Central memory CD8-positive, alpha-beta T cell (primary cell): ENCODE results near the gene ARHGAP6.

Source experiments
- ATAC-seq: fragments of 150-1000 bp; cut with Tn5 transposase; replicated peaks from 2 replicates; pipeline ENCODE4 v1.10.0; 2022; ENCODE audit warnings: mild to moderate bottlenecking, moderate FRiP score, moderate number of reproducible peaks; ENCODE audit not compliant: poor library complexity, severe bottlenecking; ENCODE audit errors: extremely low read depth
- DNase-seq, 2 donors: peaks; one replicate each; pipeline ENCODE4 v3.0.0; 2021; ENCODE audit warnings: low spot score in 2 of 2
- H3K27ac Mint-ChIP-seq: one replicate; pipeline ENCODE4 v1.8.0; 2022; ENCODE audit warnings: low read depth, mild to moderate bottlenecking, moderate library complexity, mixed read lengths
- H3K27me3 Mint-ChIP-seq: one replicate; pipeline ENCODE4 v1.8.0; 2022; ENCODE audit warnings: mixed read lengths
- H3K36me3 Mint-ChIP-seq: one replicate; pipeline ENCODE4 v1.8.0; 2022; ENCODE audit warnings: mild to moderate bottlenecking, moderate library complexity, mixed read lengths; ENCODE audit not compliant: insufficient read depth
- H3K4me1 Mint-ChIP-seq: one replicate; pipeline ENCODE4 v1.8.0; 2022; ENCODE audit warnings: mixed read lengths
- H3K4me3 Mint-ChIP-seq: one replicate; pipeline ENCODE4 v1.8.0; 2022; ENCODE audit warnings: mild to moderate bottlenecking, moderate library complexity, mixed read lengths
- H3K9me3 Mint-ChIP-seq: one replicate; pipeline ENCODE4 v1.8.0; 2022; ENCODE audit warnings: mixed read lengths

ARHGAP6 gene, protein sequence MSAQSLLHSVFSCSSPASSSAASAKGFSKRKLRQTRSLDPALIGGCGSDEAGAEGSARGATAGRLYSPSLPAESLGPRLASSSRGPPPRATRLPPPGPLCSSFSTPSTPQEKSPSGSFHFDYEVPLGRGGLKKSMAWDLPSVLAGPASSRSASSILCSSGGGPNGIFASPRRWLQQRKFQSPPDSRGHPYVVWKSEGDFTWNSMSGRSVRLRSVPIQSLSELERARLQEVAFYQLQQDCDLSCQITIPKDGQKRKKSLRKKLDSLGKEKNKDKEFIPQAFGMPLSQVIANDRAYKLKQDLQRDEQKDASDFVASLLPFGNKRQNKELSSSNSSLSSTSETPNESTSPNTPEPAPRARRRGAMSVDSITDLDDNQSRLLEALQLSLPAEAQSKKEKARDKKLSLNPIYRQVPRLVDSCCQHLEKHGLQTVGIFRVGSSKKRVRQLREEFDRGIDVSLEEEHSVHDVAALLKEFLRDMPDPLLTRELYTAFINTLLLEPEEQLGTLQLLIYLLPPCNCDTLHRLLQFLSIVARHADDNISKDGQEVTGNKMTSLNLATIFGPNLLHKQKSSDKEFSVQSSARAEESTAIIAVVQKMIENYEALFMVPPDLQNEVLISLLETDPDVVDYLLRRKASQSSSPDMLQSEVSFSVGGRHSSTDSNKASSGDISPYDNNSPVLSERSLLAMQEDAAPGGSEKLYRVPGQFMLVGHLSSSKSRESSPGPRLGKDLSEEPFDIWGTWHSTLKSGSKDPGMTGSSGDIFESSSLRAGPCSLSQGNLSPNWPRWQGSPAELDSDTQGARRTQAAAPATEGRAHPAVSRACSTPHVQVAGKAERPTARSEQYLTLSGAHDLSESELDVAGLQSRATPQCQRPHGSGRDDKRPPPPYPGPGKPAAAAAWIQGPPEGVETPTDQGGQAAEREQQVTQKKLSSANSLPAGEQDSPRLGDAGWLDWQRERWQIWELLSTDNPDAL (N-terminal part only)

DNA sequence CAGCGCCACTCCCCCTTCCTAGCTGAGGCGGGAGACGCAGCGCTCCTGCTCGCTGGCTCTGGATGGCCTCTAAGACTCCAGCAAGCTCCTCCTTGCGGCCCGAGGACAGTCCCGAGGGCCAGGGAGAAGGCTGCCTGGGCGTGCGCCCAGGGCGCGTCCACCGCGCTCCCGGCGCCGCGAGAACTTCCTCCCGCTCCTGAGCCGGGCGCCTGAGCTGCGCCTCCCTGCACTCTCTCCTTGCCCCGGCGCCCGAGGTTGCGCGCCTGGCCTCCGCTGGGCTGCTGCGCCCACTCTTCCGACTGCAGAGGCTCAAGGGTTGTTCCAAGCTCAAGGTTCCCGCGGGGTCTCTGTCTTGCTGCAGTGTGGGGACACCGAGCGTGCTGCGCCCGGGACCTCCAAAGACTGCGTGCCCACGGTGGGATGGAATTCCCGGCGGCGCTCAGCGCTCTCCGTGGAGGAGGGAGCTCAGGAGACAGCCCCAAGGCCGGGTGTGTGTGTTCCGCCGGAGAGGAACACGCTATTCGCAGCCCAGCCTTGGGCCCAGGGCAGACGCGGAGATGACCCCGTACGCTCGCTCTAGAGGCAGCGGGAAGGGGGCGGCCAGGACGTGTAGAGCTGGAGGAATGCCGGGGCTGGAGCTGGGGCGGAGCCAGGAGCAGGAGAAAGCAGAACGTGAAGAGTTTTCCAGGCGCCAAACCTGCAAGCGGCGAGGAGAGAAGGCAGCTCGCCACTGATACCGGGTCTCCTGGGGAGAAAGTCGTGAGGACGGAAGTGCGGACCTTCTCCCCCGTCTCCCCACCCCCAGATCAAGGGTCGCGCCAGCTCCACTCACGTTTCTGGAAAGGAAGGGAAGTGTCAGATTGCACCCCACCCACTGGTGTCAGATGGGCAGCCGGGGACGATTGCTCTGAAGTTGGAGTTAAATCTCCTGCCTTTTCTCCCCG is at the start of gene ARHGAP6:
Gene ARHGAP6 (minus strand): TSS at position 753 of the 944 bp plus-strand sequence. CDS start 1,092 bp downstream, outside the sequence.
- H3K4me3 Mint-ChIP-seq: no peak within 1 kb of the TSS
- H3K36me3 Mint-ChIP-seq: no peaks in the 10 kb centered on the region
- no peaks in the 10 kb centered on the region for H3K9me3 Mint-ChIP-seq
- ATAC-seq (no peak), DNase-seq (no peak)
- no peaks in the 10 kb centered on the region for H3K4me1 Mint-ChIP-seq
- no peak within 1 kb of the TSS for H3K27ac Mint-ChIP-seq
- H3K27me3 Mint-ChIP-seq: peaks cover 66% of the 10 kb centered on the region

DNA sequence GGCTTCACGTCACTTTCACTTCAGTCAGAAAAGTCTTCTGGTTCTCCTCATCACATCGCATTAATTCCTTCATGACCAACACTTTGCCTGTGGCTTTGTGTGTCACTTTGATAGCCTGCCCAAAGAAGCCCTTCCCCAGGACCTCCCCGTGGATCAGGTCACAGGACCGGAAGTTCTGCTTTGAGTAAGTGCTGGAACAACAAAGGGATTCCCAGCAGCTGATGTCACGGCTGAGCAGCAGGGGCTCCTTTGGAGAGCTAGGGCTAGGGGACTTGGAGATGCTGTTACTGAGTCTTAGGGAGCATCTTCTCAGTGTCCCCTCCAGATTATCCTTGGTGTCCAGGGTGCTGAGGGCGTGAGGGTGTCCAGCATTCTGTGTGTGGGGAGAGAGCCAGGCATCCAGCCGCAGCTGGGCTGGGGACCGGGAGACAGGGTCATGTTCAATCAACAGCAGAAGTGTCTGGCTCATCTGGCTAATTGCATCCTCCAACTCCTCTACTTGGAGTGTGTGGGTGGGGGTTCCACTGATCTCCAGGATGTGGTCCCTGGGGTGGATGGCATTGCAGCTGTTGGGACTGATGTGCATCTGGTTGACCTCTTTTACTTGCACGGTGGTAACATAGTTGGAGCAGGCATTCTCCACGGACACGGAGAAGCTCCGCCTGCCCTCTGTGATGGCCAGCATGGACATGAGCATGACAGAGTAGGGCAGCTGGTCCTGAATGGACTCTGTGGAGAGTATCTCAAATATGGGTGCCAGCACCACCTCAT is 39.2 kb upstream of the ARHGAP6 start:
- H3K27me3 Mint-ChIP-seq: peaks cover 15% of the 10 kb centered on the region
- no peak overlapping the region for H3K27ac Mint-ChIP-seq
- DNase-seq: no peak
- H3K36me3 Mint-ChIP-seq: no peaks in the 10 kb centered on the region
- no peak overlapping the region for H3K4me3 Mint-ChIP-seq
- H3K4me1 Mint-ChIP-seq: no peaks in the 10 kb centered on the region
- H3K9me3 Mint-ChIP-seq: no peaks in the 10 kb centered on the region
- no peak for ATAC-seq

DNA sequence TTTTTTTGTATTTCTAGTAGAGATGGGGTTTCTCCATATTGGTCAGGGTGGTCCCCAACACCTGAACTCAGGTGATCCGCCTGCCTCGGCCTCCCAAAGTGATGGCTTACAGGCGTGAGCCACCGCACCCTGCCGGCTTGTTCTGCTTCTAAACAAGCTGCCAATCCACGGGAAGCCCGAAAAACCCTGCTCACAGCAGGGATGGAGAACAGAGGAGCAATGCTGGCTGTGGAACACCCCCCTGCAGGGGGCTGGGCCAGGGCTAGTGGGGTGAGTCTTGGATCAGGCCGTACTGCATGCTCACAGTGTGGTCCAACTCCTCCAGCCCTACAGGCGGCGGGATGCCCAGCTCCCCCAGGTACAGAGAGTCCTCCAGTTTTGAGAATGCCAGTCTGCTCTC is 38.1 kb upstream of the ARHGAP6 start:
- no peaks in the 10 kb centered on the region for H3K36me3 Mint-ChIP-seq
- no peaks in the 10 kb centered on the region for H3K9me3 Mint-ChIP-seq
- peaks cover 15% of the 10 kb centered on the region for H3K27me3 Mint-ChIP-seq
- H3K4me3 Mint-ChIP-seq: no peak overlapping the region
- DNase-seq: no peak
- ATAC-seq: no peak
- H3K4me1 Mint-ChIP-seq: no peaks in the 10 kb centered on the region
- no peak overlapping the region for H3K27ac Mint-ChIP-seq

DNA sequence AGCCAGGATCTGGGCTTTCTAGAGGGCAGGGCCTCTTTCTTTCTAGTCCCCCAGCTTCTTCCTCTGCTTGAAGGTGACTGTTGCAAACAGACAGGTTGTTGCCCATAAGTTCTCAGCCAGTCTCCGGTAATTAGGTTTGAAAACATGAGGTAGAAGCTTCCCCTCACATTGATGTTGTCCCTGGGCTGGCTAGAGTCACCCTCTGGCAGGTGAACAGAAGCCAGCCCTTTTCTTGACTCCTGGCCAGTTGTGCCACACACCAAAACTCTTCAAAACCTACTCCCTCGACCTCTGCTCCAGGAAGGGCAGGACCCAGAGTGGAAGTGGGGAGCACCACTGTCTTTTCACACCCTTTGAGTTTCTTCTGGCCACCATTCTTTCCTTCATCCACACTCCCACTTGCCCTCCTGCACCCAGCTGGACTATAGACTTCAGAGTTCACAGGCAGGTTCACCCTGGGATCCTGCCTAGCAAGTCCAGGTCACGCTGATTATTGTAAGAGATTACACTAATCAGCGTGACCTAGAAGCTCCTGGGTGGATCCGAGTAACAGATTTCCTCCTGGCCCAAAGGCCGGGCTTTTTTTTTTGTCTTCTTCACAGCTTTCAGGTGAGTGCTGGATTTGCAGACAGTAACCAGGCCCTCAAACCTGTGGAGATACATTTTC is 37.4 kb upstream of the ARHGAP6 start:
- Mint-ChIP-seq H3K27me3 (peaks cover 15% of the 10 kb centered on the region), H3K9me3 (no peaks in the 10 kb centered on the region), H3K36me3 (no peaks in the 10 kb centered on the region), H3K4me3 (no peak overlapping the region), H3K4me1 (no peaks in the 10 kb centered on the region), H3K27ac (no peak overlapping the region)
- DNase-seq (no peak), ATAC-seq (no peak)

DNA sequence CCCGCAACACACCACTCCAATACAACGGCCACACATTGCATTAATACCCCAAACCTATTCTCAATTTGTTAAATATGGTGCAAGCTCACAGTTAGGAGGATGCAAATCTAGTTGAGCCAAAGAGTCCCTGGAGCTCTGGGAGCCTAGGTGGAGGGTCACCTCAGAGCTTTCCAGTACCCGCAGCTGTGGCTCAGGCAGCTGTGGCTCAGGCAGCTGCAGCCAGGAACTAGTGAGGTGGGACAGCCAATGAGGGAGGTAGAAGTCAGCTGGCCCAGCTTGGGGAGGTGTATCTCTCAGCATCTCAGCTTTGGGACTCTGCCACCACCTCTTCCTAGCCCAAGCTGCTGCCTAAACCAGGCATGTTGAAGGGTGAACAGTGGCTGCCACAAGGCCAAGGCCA is 36.7 kb upstream of the ARHGAP6 start:
- H3K36me3 Mint-ChIP-seq: no peaks in the 10 kb centered on the region
- no peaks in the 10 kb centered on the region for H3K4me1 Mint-ChIP-seq
- H3K9me3 Mint-ChIP-seq: no peaks in the 10 kb centered on the region
- DNase-seq (no peak), ATAC-seq (no peak)
- H3K4me3 Mint-ChIP-seq: no peak overlapping the region
- H3K27me3 Mint-ChIP-seq: peaks cover 15% of the 10 kb centered on the region
- H3K27ac Mint-ChIP-seq: no peak overlapping the region

DNA sequence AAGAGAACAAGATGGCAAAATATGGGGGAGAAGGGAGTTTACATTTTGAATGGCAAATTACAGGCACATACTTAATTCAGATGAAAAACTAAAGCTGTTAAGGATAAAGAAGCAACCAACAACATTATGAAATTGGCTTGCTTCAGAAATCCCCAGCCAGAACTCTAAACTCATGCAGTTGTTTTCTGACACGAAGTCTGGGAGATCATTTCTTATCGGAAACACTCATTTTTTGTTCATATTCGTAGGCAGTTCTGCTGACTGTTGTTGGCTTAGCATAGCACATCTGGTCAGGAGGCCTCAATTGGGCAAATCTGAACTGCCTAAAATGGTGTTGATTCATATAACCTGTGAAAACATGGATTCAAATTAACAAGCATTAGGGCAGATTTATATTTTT is 33.0 kb upstream of the ARHGAP6 start:
- Mint-ChIP-seq H3K4me1 (no peaks in the 10 kb centered on the region), H3K4me3 (no peak overlapping the region), H3K9me3 (no peaks in the 10 kb centered on the region), H3K27ac (no peak overlapping the region), H3K27me3 (peaks cover 10% of the 10 kb centered on the region), H3K36me3 (no peaks in the 10 kb centered on the region)
- DNase-seq: no peak
- ATAC-seq: no peak

DNA sequence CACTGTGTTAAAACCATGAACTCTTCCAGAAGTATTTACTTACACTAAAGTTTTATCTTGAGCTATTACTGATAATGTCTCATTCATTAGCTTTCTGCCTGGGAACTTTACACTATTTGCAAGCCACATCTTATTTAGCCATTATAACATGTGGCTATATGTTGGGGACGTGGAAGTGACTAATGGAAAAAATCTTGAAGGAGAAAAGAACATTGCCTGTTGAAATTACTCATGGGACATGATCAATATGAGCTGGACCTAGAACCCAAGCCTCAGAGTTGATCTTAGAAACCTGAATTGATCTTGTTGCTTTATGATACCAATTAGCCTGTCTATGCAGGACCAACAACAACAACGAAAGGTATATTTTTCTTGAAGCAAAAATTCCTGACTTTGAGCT is 22.5 kb upstream of the ARHGAP6 start:
- H3K4me3 Mint-ChIP-seq: no peak overlapping the region
- H3K27ac Mint-ChIP-seq: no peak overlapping the region
- H3K4me1 Mint-ChIP-seq: no peaks in the 10 kb centered on the region
- ATAC-seq (no peak), DNase-seq (no peak)
- H3K36me3 Mint-ChIP-seq: no peaks in the 10 kb centered on the region
- H3K9me3 Mint-ChIP-seq: no peaks in the 10 kb centered on the region
- peaks cover 30% of the 10 kb centered on the region for H3K27me3 Mint-ChIP-seq

DNA sequence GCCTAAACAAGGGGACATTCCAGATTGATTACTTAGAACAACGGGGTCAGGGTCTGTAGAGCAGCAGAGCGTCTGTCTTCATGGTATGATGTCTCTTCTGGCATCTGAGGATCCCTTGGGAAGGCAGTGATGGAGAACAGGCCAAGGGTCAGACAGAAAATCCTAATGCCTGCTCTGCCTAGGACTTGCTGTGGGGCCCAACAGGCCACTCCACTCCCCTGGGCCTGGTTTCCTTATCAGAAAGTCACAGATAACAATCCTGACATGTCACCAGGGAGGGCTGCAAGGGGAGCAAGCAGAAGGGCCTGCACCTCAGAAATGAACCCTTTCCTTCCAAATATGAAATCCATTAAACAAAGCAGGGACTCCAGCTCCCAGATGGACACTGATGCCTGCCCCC is 21.4 kb upstream of the ARHGAP6 start:
- Mint-ChIP-seq H3K27ac (no peak overlapping the region), H3K4me1 (no peaks in the 10 kb centered on the region), H3K36me3 (no peaks in the 10 kb centered on the region), H3K4me3 (no peak overlapping the region), H3K9me3 (no peaks in the 10 kb centered on the region), H3K27me3 (peaks cover 19% of the 10 kb centered on the region)
- ATAC-seq (no peak), DNase-seq (no peak)

DNA sequence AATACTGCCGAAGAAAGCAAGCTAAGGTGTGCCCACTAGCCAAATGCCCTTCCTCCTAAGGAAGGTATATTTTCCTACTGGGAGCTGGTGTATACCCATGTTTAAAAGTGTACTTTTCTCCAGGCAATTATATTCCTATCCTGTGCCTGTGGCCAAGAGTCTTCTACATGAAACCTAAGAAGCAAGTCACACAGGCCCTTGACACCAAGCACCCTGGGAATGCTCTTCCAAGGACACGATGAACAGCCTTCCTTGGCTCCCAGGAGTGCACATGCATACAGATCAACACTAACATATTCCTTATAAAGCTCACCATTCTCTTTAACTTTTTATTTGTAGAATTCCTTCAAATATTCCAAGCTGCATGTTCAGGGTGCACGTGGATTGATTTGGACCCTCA is 17.3 kb upstream of the ARHGAP6 start:
- Mint-ChIP-seq H3K27ac (no peak overlapping the region), H3K4me1 (no peaks in the 10 kb centered on the region), H3K4me3 (no peak overlapping the region), H3K27me3 (no peaks in the 10 kb centered on the region), H3K9me3 (no peaks in the 10 kb centered on the region), H3K36me3 (no peaks in the 10 kb centered on the region)
- no peak for ATAC-seq
- no peak for DNase-seq

DNA sequence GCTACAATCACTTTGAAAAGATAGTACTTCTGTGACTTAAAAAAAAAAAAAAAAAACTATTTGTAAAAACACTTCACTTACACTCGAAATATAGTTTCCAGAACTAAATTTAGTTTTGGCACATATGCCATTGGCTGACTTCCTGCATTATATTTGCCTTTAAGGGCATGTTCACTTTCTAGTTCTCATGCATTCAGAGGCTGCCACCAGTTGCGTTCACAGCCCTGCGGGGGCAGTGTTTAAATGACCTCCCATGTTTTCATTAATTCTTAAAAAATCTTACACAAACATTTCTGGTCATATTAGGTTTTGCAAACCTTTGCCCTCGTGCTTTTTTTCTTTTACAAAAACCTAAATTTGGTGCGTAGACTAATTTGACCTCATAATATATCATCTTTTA is 12.4 kb upstream of the ARHGAP6 start:
- H3K36me3 Mint-ChIP-seq: no peaks in the 10 kb centered on the region
- H3K4me3 Mint-ChIP-seq: no peak overlapping the region
- no peaks in the 10 kb centered on the region for H3K27me3 Mint-ChIP-seq
- no peak for DNase-seq
- ATAC-seq: no peak
- H3K9me3 Mint-ChIP-seq: no peaks in the 10 kb centered on the region
- H3K27ac Mint-ChIP-seq: no peak overlapping the region
- H3K4me1 Mint-ChIP-seq: no peaks in the 10 kb centered on the region

DNA sequence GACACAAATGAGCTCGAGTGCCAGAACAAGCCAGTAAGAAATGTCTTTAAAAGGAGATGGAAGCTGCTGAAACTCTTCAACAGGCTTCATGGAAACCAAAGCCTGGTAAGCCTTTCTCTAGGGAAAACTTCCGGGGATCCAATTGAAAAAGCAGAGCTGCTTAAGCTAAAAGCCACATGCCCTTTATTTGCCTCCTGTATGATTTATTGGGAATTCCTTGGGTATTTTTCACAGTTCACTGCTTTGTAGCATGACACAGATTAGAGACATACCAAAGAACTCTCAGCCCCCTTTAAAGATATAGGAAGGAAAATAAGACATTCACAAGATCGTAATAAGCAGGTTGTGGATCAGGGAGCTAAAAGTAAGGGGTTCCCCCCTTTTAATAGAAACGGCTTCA is 6.5 kb upstream of the ARHGAP6 start:
- Mint-ChIP-seq H3K4me1 (no peaks in the 10 kb centered on the region), H3K4me3 (no peak overlapping the region)

More for the DNA sequence above, 6.5 kb upstream of the ARHGAP6 start:
- Mint-ChIP-seq H3K27me3 (peaks cover 33% of the 10 kb centered on the region), H3K9me3 (no peaks in the 10 kb centered on the region), H3K36me3 (no peaks in the 10 kb centered on the region), H3K27ac (no peak overlapping the region)
- no peak for DNase-seq
- no peak for ATAC-seq
